Lower leg skin (tissue), 4 donors: ENCODE measurements around the gene CDK5R1. TPM values are rescaled to one million over a fixed set of nuclear protein-coding genes. Genes with fewer than 3 reads are reported as not detected.

Experiments used
- DNase-seq, 2 donors: peaks; one replicate each; pipeline ENCODE4 v3.0.0-alpha.2; 2019; ENCODE audit warnings: low spot score in 2 of 2
- H3K4me3 ChIP-seq: fragments of 200-600 bp; sonication (generic); 2 replicates; pipeline ENCODE4 v1.5.1; 2017; ENCODE audit warnings: mild to moderate bottlenecking, low read depth; ENCODE audit not compliant: poor library complexity, severe bottlenecking
- CTCF ChIP-seq, 3 donors: fragments of 450-650 bp; IDR thresholded peaks; one replicate each; pipeline ENCODE4 v1.5.1; 2016; ENCODE audit warnings: antibody characterized with exemption in 3 of 3, mild to moderate bottlenecking in 3 of 3, moderate library complexity in 2 of 3
- POLR2A ChIP-seq, 2 donors: fragments of 450-650 bp; IDR thresholded peaks; one replicate each; pipeline ENCODE4 v1.6.1; 2016 to 2017; ENCODE audit warnings: antibody characterized with exemption in 2 of 2, mild to moderate bottlenecking in 1 of 2, moderate library complexity in 1 of 2
- WGBS, 2 donors: methylation state at CpG; one replicate each; pipeline ENCODE4 v1.1.5; 2018; 5-methylcytosine and 5-hydroxymethylcytosine counted together
- intact Hi-C: fragments of 100-400 bp; cut with DNase I; formaldehyde crosslinking; loops from one replicate; pipeline ENCODE4 v1.15.0; 2023; ENCODE audit warnings: low total_unique reads
- total RNA-seq, 4 donors: library from RNA; depleted of rRNA; stranded (reverse); fragments of >200 nt; gene quantifications; one replicate each; pipeline ENCODE4 v1.1.0, GENCODE V29; 2016

Gene CDK5R1
- total RNA-seq, 4 donors from 2014 or later: 3.3 to 5.8 (median 5.0) TPM

GRCh38 chr17:32528825-32529224, 42.0 kb downstream of the CDK5R1 start:
- TF ChIP-seq POLR2A (IDR thresholded peaks at IDR 0.05) (no peak), CTCF (IDR thresholded peaks at IDR 0.05) (no peak)
- no peak overlapping the region for H3K4me3 ChIP-seq
- WGBS, 2 donors: 83 to 93% methylated on average over 7 of the region's 7 CpGs
- intact Hi-C loops: no loop called here
- DNase-seq: no peak

GRCh38 chr17:32529604-32530003, 42.8 kb downstream of the CDK5R1 start:
- DNase-seq: no peak
- WGBS, 2 donors: 55 to 77% methylated on average over 10 of the region's 10 CpGs
- H3K4me3 ChIP-seq: no peak overlapping the region
- intact Hi-C loops: no loop called here
- TF ChIP-seq POLR2A (IDR thresholded peaks at IDR 0.05) (no peak), CTCF (IDR thresholded peaks at IDR 0.05) (no peak)

GRCh38 chr17:32533296-32533695, 46.5 kb downstream of the CDK5R1 start:
- WGBS, 2 donors: 92 to 96% methylated on average over 3 of the region's 3 CpGs
- DNase-seq: no peak
- TF ChIP-seq CTCF (IDR thresholded peaks at IDR 0.05) (no peak), POLR2A (IDR thresholded peaks at IDR 0.05) (no peak)
- intact Hi-C loops: no loop called here
- no peak overlapping the region for H3K4me3 ChIP-seq

GRCh38 chr17:32536736-32537643, 50.2 kb downstream of the CDK5R1 start:
- 64 to 68% methylated on average over 8 of the region's 8 CpGs for WGBS, 2 donors
- intact Hi-C loops: no loop called here
- H3K4me3 ChIP-seq: no peak overlapping the region
- TF ChIP-seq CTCF (IDR thresholded peaks at IDR 0.05): no peak
- TF ChIP-seq POLR2A (IDR thresholded peaks at IDR 0.05): no peak
- DNase-seq: no peak

Other genes with a start within 250 kb of the CDK5R1 start
- under 1 TPM in 3 of 4 donors, not detected in 1; 0.12 to 0.71 (median 0.55) TPM for gene RHBDL3, start 221.2 kb upstream of the CDK5R1 start, total RNA-seq
- 10 to 100 TPM in 1 of 4 donors, 1 to 10 TPM in 3; 5.3 to 11.9 (median 8.1) TPM for gene C17orf75, start 144.8 kb upstream of the CDK5R1 start, total RNA-seq
- gene ZNF207, start 136.8 kb upstream of the CDK5R1 start, total RNA-seq: 100 to 1,000 TPM in 3 of 4 donors, 10 to 100 TPM in 1; 93.5 to 158 (median 117) TPM
- 10 to 100 TPM; 44.2 to 77.0 (median 54.2) TPM for gene PSMD11, start 42.5 kb upstream of the CDK5R1 start, total RNA-seq